Femur (tissue), 1 donor: ENCODE measurements around the gene ZNF609.
"Not testable (repeated sequence)": the region's sequence is repeated elsewhere in the genome, so short reads cannot be mapped to it uniquely, and the experiment has no call there.

Source experiments
- DNase-seq: peaks from one replicate; pipeline ENCODE4 v3.0.0-alpha.2; 2017

The ZNF609 gene

GRCh38 chr15:64630396-64631107, 170.2 kb downstream of the ZNF609 start:
- DNase-seq: no peak

DNA sequence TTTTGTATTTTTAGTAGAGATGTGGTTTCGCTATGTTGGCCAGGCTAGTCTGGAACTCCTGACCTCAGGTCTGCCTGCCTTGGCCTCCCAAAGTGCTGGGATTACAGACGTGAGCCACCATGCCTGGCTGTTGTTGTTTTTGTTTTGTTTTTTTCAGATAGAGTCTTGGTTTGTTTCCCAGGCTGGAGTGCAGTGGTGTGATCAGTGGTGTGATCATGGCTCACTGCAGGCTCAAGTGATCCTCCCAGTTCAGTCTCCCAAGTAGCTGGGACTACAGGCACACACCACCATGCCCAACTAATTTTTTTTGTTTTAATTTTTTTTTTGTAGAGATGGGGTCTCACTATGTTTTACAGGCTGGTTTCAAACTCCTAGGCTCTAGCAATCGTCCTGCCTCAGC, 172.3 kb downstream of the ZNF609 start:
- not testable (repeated sequence) for DNase-seq

- DNase-seq: no peak
Measured at GRCh38 chr15:64633332-64633731, 173.0 kb downstream of the ZNF609 start.

GRCh38 chr15:64634027-64634426, 173.6 kb downstream of the ZNF609 start:
- peak; percentile 36 for DNase-seq

DNA sequence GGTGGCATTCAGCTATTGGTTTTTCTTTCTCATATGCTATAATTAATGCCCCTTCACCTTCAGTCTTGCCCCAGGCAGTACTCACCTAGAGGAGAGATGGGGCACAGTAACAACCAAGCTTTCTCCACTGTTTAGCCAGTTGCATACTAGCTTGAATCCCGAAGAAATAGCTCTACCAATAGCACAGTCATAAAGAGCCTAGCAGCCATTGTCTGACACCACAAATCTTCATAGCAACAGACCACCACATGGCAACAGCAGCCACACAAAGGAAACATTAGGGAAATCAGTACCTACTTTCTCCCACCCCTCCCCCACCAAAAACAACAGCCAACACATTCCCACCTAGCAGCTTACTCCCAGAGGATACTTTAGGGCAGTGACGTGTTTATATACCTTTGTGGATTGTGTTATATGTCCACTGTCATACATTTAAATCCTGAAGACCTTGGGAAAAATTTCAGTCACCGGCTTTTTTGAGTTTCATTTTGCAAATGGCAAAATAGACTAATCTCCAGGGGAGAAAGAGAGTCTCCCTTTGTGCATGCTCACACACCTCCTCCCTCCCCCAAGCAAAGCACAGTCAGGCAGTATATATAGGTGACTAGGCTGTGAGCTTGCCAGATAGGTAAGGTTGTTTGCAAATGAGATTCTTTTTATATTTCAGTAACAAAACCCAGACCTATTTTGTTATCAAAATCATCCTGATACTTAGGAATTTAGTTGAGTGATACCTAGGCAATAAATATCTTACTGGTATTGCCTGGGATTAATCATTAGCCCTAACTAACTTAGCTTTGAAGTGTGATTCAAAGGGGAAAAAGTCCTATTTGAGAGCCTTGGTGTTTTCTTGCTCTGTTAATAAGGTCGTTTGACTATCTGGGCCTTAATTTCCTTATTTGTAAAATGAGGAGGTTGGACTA, 174.5 kb downstream of the ZNF609 start:
- DNase-seq: peak; percentile 46

- no peak for DNase-seq
Measured at GRCh38 chr15:64635499-64636495, 175.4 kb downstream of the ZNF609 start.

- DNase-seq: no peak
Measured at GRCh38 chr15:64636556-64636955, 176.2 kb downstream of the ZNF609 start.

DNA sequence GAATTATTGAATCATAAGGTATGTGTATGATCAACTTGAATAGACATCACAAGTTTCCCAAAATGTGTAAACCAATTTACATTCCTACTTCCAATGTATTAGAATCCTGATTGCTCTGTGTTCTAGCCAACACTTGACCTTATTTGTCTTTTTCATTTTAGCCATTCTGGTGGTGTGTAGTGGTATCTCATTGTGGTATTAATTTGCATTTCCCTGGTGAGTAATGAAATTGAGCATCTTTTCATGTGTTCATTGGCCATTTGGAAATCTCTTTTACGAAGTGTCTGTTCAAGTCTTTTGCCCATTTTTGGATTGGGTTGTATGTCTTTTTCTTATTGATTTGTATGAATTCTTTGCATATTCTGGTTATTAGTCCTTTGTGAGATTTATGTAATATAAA, 177.0 kb downstream of the ZNF609 start:
- no peak for DNase-seq

DNA sequence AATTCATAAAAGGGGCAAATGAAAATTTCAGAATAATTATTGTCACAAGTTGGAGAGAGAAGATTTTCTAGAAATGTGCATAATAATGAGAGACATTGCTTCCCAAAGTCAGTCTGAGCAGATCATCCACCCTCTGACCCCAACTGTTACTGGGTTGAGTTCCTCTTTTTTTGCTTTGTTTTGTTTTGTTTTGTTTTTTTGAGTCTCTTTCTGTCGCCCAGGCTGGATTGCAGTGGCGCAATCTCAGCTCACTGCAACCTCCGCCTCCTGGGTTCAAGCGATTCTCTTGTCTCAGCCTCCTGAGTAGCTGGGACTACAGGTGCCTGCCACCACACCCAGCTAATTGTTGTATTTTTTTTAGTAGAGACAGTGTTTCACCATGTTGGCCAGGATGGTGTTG, 179.4 kb downstream of the ZNF609 start:
- not testable (repeated sequence) for DNase-seq

GRCh38 chr15:64640146-64640871, 179.9 kb downstream of the ZNF609 start:
- DNase-seq: peak; percentile 47

GRCh38 chr15:64642875-64643274, 182.5 kb downstream of the ZNF609 start:
- DNase-seq: no peak

- DNase-seq: no peak
Measured at GRCh38 chr15:64643685-64644084, 183.3 kb downstream of the ZNF609 start.

DNA sequence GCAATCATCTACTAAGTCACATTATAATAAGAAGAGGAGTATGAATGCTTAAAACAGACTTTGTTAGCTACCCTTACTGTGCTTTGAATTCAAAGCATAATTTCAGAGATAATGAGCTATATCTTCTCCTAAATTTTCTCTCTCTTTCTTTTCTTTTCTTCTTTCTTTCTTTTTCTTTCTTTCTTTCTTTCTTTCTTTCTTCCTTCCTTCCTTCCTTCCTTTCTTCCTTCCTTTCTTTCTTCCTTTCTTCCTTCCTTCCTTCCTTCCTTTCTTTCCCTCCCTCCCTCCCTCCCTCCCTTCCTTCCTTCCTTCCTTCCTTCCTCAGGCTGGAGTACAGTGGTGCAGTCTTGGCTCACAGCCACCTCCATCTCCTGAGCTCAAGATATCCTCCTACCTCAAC, 184.4 kb downstream of the ZNF609 start:
- DNase-seq: not testable (repeated sequence)

DNA sequence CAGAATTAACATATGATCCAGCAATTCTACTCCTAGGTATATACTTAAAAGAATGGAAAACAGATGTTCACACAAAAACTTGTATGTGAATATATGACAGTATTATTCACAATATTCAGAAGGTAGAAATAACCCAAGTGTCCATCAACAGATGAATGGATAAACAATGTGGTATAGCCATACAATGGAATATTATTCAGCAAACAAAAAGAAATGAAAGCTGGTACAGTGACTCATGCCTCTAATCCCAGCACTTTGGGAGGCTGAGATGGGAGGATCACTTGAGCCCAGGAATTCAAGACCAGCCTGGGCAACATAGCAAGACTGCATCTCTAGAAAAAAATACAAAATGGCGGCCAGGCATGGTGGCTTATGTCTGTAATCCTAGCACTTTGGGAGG, 185.6 kb downstream of the ZNF609 start:
- no peak for DNase-seq

- DNase-seq: no peak
Measured at GRCh38 chr15:64647367-64647766, 187.0 kb downstream of the ZNF609 start.

GRCh38 chr15:64650552-64650951, 190.2 kb downstream of the ZNF609 start:
- DNase-seq: no peak

- DNase-seq: no peak
Measured at GRCh38 chr15:64651601-64652191, 191.3 kb downstream of the ZNF609 start.

DNA sequence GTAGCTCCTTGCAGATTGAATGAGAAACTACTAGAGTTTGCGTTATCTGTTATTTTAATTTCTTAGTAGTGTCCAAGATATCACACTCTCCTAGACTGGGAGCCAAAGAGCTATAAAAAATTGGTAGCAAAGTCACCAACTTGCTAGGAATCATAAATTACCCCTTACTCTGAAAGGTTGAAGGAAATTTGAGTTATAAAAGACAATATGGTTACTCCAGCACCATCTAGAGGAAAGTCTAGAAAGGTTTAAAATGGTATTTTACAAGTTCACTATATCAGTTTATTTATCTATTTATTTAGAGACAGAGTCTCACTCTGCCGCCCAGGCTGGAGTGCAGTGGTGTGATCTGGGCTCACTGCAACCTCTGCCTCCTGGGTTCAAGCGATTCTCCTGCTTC, 193.4 kb downstream of the ZNF609 start:
- DNase-seq: no peak

GRCh38 chr15:64656508-64656907, 196.1 kb downstream of the ZNF609 start:
- DNase-seq: no peak

DNA sequence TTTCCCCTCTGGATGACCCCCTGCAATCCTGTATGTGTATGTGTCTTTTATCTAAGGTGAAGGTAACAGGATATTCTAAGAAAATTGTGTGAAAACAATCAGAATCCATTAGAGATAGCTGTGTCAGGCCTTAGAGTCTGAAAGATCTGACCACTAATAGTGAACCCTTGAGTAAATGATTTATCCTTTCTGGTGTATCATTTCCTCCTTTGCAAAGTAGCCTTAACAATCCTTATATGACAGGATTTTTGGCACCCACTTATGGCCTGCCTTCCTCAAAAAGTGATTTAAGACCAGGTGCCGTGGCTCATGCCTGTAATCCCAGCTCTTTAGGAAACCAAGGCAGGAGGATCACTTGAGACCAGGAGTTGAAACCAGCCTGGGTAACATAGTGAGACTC, 204.8 kb downstream of the ZNF609 start:
- no peak for DNase-seq

GRCh38 chr15:64667736-64668161, 207.4 kb downstream of the ZNF609 start:
- DNase-seq: no peak

DNA sequence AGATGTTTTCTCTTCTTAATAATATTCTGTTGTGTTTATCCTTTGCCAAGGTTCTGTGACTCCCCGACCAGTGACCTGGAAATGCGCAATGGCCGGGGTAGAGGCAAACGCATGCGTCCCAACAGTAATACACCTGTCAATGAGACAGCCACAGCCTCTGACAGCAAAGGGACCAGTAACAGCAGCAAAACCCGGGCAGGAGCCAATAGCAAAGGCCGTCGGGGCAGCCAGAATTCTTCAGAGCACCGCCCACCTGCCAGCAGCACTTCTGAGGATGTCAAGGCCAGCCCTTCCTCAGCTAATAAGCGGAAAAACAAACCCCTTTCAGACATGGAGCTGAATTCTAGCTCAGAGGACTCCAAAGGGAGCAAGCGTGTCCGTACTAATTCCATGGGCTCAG, 213.5 kb downstream of the ZNF609 start:
- no peak for DNase-seq
